Measurements from ENCODE around the gene ABCA1.
A peak's percentile ranks its signal among the peaks of the same experiment; 100 is the strongest.

The ABCA1 gene

DNA sequence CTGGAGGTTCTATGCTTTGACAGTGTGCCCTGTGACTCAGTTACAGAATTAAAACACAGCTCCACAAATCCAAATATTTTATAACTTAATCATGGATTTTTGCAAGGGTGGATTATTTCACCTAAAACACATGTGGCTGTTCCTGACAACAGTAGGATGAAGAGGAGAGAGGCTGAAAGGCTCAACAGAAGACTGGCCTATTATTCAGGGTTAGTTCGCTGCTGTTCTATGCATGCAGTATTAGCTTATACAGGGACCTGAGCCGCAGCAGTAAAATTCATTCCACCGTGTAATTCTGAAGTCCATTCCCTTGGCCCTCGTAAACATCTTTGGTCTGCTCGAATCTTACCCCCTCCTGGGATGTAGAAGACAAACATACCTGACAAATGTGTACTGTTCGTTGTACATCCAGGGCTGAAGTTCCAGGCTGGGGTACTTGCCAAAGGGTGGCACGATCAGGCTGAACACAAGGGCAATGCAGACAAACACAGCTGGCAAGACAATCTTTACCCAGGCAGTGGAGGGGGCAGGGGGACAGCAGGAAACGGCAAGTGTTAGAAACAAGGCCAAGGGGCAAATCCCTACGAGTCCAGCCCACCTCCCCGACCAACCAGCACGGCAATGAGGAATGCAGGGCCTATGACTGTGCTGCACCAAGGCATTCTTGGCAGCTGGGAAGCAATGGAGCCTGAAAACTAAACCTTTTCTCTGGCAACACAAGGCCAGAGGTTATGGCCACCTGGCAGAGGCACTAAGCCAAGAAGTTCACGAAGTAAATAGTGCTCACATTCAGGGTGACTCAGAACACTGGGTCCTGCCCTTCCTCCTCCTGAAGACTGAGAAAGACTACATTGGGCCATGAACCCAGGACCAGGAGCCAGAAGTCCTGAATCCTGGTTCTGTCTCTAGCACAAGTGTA is 117.3 kb downstream of the ABCA1 start:
- Histone ChIP-seq H3K27me3 (ENCODE audit: insufficient read depth, low read length) (no peaks in the 10 kb centered on the region), H3K9me3 (ENCODE audit: insufficient read depth, low read depth, low read length) (no peaks in the 10 kb centered on the region), H3K4me3 (ENCODE audit: low read length) (no peak overlapping the region), H3K27ac (ENCODE audit: low read depth, low read length) (no peak overlapping the region), H3K9ac (ENCODE audit: low read depth, low read length) (no peak overlapping the region), H3K4me1 (ENCODE audit: insufficient read depth, low read length) (no peaks in the 10 kb centered on the region), H3K36me3 (ENCODE audit: insufficient read depth, low read length) (peaks cover 43% of the 10 kb centered on the region)
- WGBS: 87% methylated on average over 12 of the region's 12 CpGs

- H3K36me3 ChIP-seq (ENCODE audit: insufficient read depth, low read length): peaks cover 38% of the 10 kb centered on the region
- WGBS: 81% methylated on average over 3 of the region's 3 CpGs
These were observed 119.8 kb downstream of the ABCA1 start for GRCh38 chr9:104808035-104808614.

GRCh38 chr9:104805441-104805840 is 122.5 kb downstream of the ABCA1 start:
- Histone ChIP-seq H3K9me3 (ENCODE audit: insufficient read depth, low read depth, low read length) (no peaks in the 10 kb centered on the region), H3K36me3 (ENCODE audit: insufficient read depth, low read length) (peaks cover 41% of the 10 kb centered on the region), H3K27ac (ENCODE audit: low read depth, low read length) (no peak overlapping the region), H3K9ac (ENCODE audit: low read depth, low read length) (no peak overlapping the region), H3K27me3 (ENCODE audit: insufficient read depth, low read length) (no peaks in the 10 kb centered on the region), H3K4me3 (ENCODE audit: low read length) (no peak overlapping the region), H3K4me1 (ENCODE audit: insufficient read depth, low read length) (no peaks in the 10 kb centered on the region)
- WGBS: 97% methylated on average over 2 of the region's 2 CpGs

More at GRCh38 chr9:104808035-104808614, 119.8 kb downstream of the ABCA1 start:
- no peaks in the 10 kb centered on the region for H3K4me1 ChIP-seq (ENCODE audit: insufficient read depth, low read length)
- no peak overlapping the region for H3K27ac ChIP-seq (ENCODE audit: low read depth, low read length)
- H3K9me3 ChIP-seq (ENCODE audit: insufficient read depth, low read depth, low read length): no peaks in the 10 kb centered on the region
- H3K9ac ChIP-seq (ENCODE audit: low read depth, low read length): no peak overlapping the region
- no peak overlapping the region for H3K4me3 ChIP-seq (ENCODE audit: low read length)
- H3K27me3 ChIP-seq (ENCODE audit: insufficient read depth, low read length): no peaks in the 10 kb centered on the region

DNA sequence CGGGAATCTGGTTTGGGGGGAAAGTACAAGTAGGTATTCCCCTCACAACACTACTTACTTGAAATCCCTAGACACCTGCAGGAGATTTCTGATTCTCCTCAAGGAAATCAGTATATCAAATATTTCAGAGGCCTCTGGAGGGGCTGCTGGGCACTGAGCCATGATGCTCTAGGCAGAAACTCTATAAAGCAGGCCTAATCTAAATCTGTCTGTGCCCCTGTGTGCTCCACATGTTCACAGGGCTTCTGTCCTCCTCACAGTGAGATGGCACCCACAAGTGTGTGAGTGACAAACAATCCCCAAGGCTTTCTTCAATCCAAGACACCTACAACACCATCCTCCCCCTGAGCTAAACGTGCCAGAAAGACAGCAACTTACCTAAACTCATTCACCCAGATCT is 125.0 kb downstream of the ABCA1 start:
- no peaks in the 10 kb centered on the region for H3K9me3 ChIP-seq (ENCODE audit: insufficient read depth, low read depth, low read length)
- no peak overlapping the region for H3K4me3 ChIP-seq (ENCODE audit: low read length)
- H3K27ac ChIP-seq (ENCODE audit: low read depth, low read length): no peak overlapping the region
- H3K4me1 ChIP-seq (ENCODE audit: insufficient read depth, low read length): no peaks in the 10 kb centered on the region
- H3K9ac ChIP-seq (ENCODE audit: low read depth, low read length): no peak overlapping the region
- H3K36me3 ChIP-seq (ENCODE audit: insufficient read depth, low read length): peaks cover 54% of the 10 kb centered on the region
- H3K27me3 ChIP-seq (ENCODE audit: insufficient read depth, low read length): no peaks in the 10 kb centered on the region
- WGBS: 96% methylated on average over 2 of the region's 2 CpGs

GRCh38 chr9:104802110-104802509 is 125.8 kb downstream of the ABCA1 start:
- H3K27ac ChIP-seq (ENCODE audit: low read depth, low read length): no peak overlapping the region
- H3K9me3 ChIP-seq (ENCODE audit: insufficient read depth, low read depth, low read length): no peaks in the 10 kb centered on the region
- peaks cover 61% of the 10 kb centered on the region for H3K36me3 ChIP-seq (ENCODE audit: insufficient read depth, low read length)
- H3K4me1 ChIP-seq (ENCODE audit: insufficient read depth, low read length): no peaks in the 10 kb centered on the region
- 0 out of 2 replicates have a peak overlapping the region, but pooled peaks have one; percentile 20 for H3K9ac ChIP-seq (ENCODE audit: low read depth, low read length)
- no peak overlapping the region for H3K4me3 ChIP-seq (ENCODE audit: low read length)
- no peaks in the 10 kb centered on the region for H3K27me3 ChIP-seq (ENCODE audit: insufficient read depth, low read length)
- 93% methylated on average over 5 of the region's 5 CpGs for WGBS

- H3K27ac ChIP-seq (ENCODE audit: low read depth, low read length): no peak overlapping the region
- H3K9ac ChIP-seq (ENCODE audit: low read depth, low read length): no peak overlapping the region
- peaks cover 78% of the 10 kb centered on the region for H3K36me3 ChIP-seq (ENCODE audit: insufficient read depth, low read length)
- H3K4me3 ChIP-seq (ENCODE audit: low read length): no peak overlapping the region
- H3K27me3 ChIP-seq (ENCODE audit: insufficient read depth, low read length): no peaks in the 10 kb centered on the region
- no peaks in the 10 kb centered on the region for H3K9me3 ChIP-seq (ENCODE audit: insufficient read depth, low read depth, low read length)
- 96% methylated on average over 7 of the region's 7 CpGs for WGBS
- H3K4me1 ChIP-seq (ENCODE audit: insufficient read depth, low read length): no peaks in the 10 kb centered on the region
These were observed 127.7 kb downstream of the ABCA1 start for GRCh38 chr9:104800068-104800785.

- Histone ChIP-seq H3K36me3 (ENCODE audit: insufficient read depth, low read length) (peaks cover 86% of the 10 kb centered on the region), H3K9ac (ENCODE audit: low read depth, low read length) (no peak overlapping the region), H3K27me3 (ENCODE audit: insufficient read depth, low read length) (no peaks in the 10 kb centered on the region), H3K4me1 (ENCODE audit: insufficient read depth, low read length) (no peaks in the 10 kb centered on the region), H3K27ac (ENCODE audit: low read depth, low read length) (no peak overlapping the region), H3K4me3 (ENCODE audit: low read length) (no peak overlapping the region), H3K9me3 (ENCODE audit: insufficient read depth, low read depth, low read length) (no peaks in the 10 kb centered on the region)
- WGBS: 91% methylated on average over 5 of the region's 5 CpGs
These were observed 129.6 kb downstream of the ABCA1 start for GRCh38 chr9:104798209-104798995.

DNA sequence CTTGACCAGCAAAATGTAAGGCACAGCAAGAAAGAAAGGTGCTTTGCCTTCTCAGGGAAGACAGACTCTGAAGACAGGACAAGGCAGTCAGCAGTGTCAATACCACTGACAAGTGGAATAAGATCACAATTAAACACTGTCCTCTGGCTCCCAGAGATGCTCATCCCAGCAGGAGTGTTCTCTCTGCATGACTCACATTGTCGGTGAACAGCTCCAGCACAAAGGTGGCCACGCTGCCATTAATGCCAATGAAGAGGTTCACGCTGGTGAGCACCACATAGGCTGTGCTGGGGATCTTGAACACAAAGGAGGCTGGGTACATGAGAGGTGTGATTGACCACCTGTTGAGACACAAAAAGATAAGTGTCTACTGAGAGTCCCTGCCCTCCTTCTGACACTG is 132.1 kb downstream of the ABCA1 start:
- Histone ChIP-seq H3K9me3 (ENCODE audit: insufficient read depth, low read depth, low read length) (no peaks in the 10 kb centered on the region), H3K9ac (ENCODE audit: low read depth, low read length) (no peak overlapping the region), H3K4me3 (ENCODE audit: low read length) (no peak overlapping the region), H3K36me3 (ENCODE audit: insufficient read depth, low read length) (peaks cover 91% of the 10 kb centered on the region), H3K27ac (ENCODE audit: low read depth, low read length) (no peak overlapping the region), H3K27me3 (ENCODE audit: insufficient read depth, low read length) (no peaks in the 10 kb centered on the region), H3K4me1 (ENCODE audit: insufficient read depth, low read length) (no peaks in the 10 kb centered on the region)
- WGBS: 90% methylated on average over 3 of the region's 3 CpGs

- no peak overlapping the region for H3K27ac ChIP-seq (ENCODE audit: low read depth, low read length)
- H3K9me3 ChIP-seq (ENCODE audit: insufficient read depth, low read depth, low read length): no peaks in the 10 kb centered on the region
- no peaks in the 10 kb centered on the region for H3K4me1 ChIP-seq (ENCODE audit: insufficient read depth, low read length)
- no peak overlapping the region for H3K9ac ChIP-seq (ENCODE audit: low read depth, low read length)
- WGBS: 96% methylated on average over 1 of the region's 1 CpG
- no peak overlapping the region for H3K4me3 ChIP-seq (ENCODE audit: low read length)
- no peaks in the 10 kb centered on the region for H3K27me3 ChIP-seq (ENCODE audit: insufficient read depth, low read length)
- peaks cover 91% of the 10 kb centered on the region for H3K36me3 ChIP-seq (ENCODE audit: insufficient read depth, low read length)
These were observed 132.9 kb downstream of the ABCA1 start for GRCh38 chr9:104795082-104795481.

DNA sequence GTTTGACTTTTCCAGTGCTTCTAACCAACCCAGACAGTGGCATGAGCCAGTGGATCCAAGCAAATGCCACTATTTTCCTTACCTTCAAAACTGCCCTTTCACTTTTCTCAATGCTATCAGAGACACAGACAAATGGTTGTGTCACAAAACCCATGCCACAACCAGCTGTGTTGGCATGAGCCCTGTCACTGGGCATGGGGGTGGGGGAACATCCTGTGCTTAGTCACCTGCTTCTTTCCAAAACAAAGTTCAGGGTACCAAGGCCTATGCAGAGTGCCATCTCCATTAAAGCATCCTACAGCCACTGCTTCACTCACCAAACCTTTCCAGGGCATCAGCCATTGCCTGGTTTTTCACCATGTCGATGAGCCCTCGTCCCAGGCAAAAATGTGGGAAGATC is 133.9 kb downstream of the ABCA1 start:
- no peak overlapping the region for H3K9ac ChIP-seq (ENCODE audit: low read depth, low read length)
- H3K9me3 ChIP-seq (ENCODE audit: insufficient read depth, low read depth, low read length): no peaks in the 10 kb centered on the region
- H3K27me3 ChIP-seq (ENCODE audit: insufficient read depth, low read length): no peaks in the 10 kb centered on the region
- H3K4me1 ChIP-seq (ENCODE audit: insufficient read depth, low read length): no peaks in the 10 kb centered on the region
- H3K4me3 ChIP-seq (ENCODE audit: low read length): no peak overlapping the region
- H3K27ac ChIP-seq (ENCODE audit: low read depth, low read length): no peak overlapping the region
- peaks cover 87% of the 10 kb centered on the region for H3K36me3 ChIP-seq (ENCODE audit: insufficient read depth, low read length)
- 92% methylated on average over 2 of the region's 2 CpGs for WGBS
